Measurements from ENCODE around the gene FNDC7.
"Not testable (repeated sequence)": the region's sequence is repeated elsewhere in the genome, so short reads cannot be mapped to it uniquely, and the experiment has no call there.

Gene FNDC7

GRCh38 chr1:108767115-108767514 is 54.4 kb downstream of the FNDC7 start:
- POLR2A ChIA-PET, result no interaction called here
- CTCF ChIA-PET, result interaction anchor here (1.3 kb wide), 1 partner anchor 62 kb away, joined by 4 read pairs; no protein-coding TSS in a partner anchor
- DNase-seq (ENCODE audit: low read depth, low spot score), result no peak
- TF ChIP-seq CTCF (IDR thresholded peaks at IDR 0.05; ENCODE audit: insufficient read depth, low read length, missing control alignments), result no peak
- no peak overlapping the region for H3K4me3 ChIP-seq (ENCODE audit: low read depth, low read length)

GRCh38 chr1:108767708-108768107 is 55.0 kb downstream of the FNDC7 start:
- POLR2A ChIA-PET, result no interaction called here
- no peak overlapping the region for H3K4me3 ChIP-seq (ENCODE audit: low read depth, low read length)
- CTCF ChIA-PET, result no interaction called here
- DNase-seq (ENCODE audit: low read depth, low spot score), result no peak
- TF ChIP-seq CTCF (IDR thresholded peaks at IDR 0.05; ENCODE audit: insufficient read depth, low read length, missing control alignments), result no peak

- CTCF ChIA-PET, result interaction anchor here (1.2 to 3.5 kb wide), 2 partner anchors 50 to 121 kb away, joined by 3 to 11 read pairs; no protein-coding TSS in a partner anchor
- no peak for TF ChIP-seq CTCF (IDR thresholded peaks at IDR 0.05; ENCODE audit: insufficient read depth, low read length, missing control alignments)
- no peak overlapping the region for H3K4me3 ChIP-seq (ENCODE audit: low read depth, low read length)
- DNase-seq (ENCODE audit: low read depth, low spot score), result no peak
- POLR2A ChIA-PET, result no interaction called here
These were observed 65.1 kb downstream of the FNDC7 start for GRCh38 chr1:108777839-108778238.

- ChIA-PET POLR2A (no interaction called here), CTCF (interaction anchor here (1.5 to 3.5 kb wide), 2 partner anchors 49 to 119 kb away, joined by 5 to 11 read pairs; no protein-coding TSS in a partner anchor)
- no peak overlapping the region for H3K4me3 ChIP-seq (ENCODE audit: low read depth, low read length)
- no peak for DNase-seq (ENCODE audit: low read depth, low spot score)
- no peak for TF ChIP-seq CTCF (IDR thresholded peaks at IDR 0.05; ENCODE audit: insufficient read depth, low read length, missing control alignments)
These were observed 66.7 kb downstream of the FNDC7 start for GRCh38 chr1:108779455-108779854.

GRCh38 chr1:108780937-108781574 is 68.3 kb downstream of the FNDC7 start:
- no peak for TF ChIP-seq CTCF (IDR thresholded peaks at IDR 0.05; ENCODE audit: insufficient read depth, low read length, missing control alignments)
- CTCF ChIA-PET, result interaction anchor here (1.5 to 3.5 kb wide), 2 partner anchors 48 to 118 kb away, joined by 5 to 11 read pairs; no protein-coding TSS in a partner anchor
- DNase-seq (ENCODE audit: low read depth, low spot score), result no peak
- H3K4me3 ChIP-seq (ENCODE audit: low read depth, low read length), result no peak overlapping the region
- POLR2A ChIA-PET, result no interaction called here

- POLR2A ChIA-PET; CTCF ChIA-PET; DNase-seq (ENCODE audit: low read depth, low spot score); H3K4me3 ChIP-seq (ENCODE audit: low read depth, low read length): not testable (repeated sequence)
These were observed 68.9 kb downstream of the FNDC7 start for GRCh38 chr1:108781575-108781944.

- H3K4me3 ChIP-seq (ENCODE audit: low read depth, low read length), result no peak overlapping the region
- no peak for DNase-seq (ENCODE audit: low read depth, low spot score)
- CTCF ChIA-PET, result no interaction called here
- TF ChIP-seq CTCF (IDR thresholded peaks at IDR 0.05; ENCODE audit: insufficient read depth, low read length, missing control alignments), result no peak
- POLR2A ChIA-PET, result no interaction called here
These were observed 72.6 kb downstream of the FNDC7 start for GRCh38 chr1:108785264-108785663.

All from AG04449 (cell line).